H1 (cell line): ENCODE results near the gene PIAS2. TPM values are rescaled to one million over a fixed set of nuclear protein-coding genes. Genes with fewer than 3 reads are reported as not detected.

Experiments
- CTCF ChIA-PET: fragments of 300-600 bp; sonication (Branson Sonifier 250); formaldehyde crosslinking; loops from one replicate; lab custom pipeline; 2021; ENCODE audit not compliant: partially characterized antibody; lab: Charles Lee
- POLR2A ChIA-PET: fragments of 300-600 bp; sonication (Branson Sonifier 250); formaldehyde crosslinking; loops from one replicate; lab custom pipeline; 2021; ENCODE audit warnings: inconsistent platforms; ENCODE audit not compliant: partially characterized antibody; lab: Charles Lee
- DNase-seq, 2 experiments: peaks; one replicate each; pipeline versions ENCODE4 v3.0.0 to v3.0.0-alpha.2; 2010 to 2022; ENCODE audit warnings: low spot score in 2 of 2, low read depth in 1 of 2, mixed read lengths in 1 of 2
- FAIRE-seq: peaks from 2 replicates; lab custom pipeline; 2011; peaks lifted over from hg19 to GRCh38; lab: Jason Lieb, UNC
- H2AFZ ChIP-seq: 2 replicates; pipeline ENCODE4 v1.8.1; 2012; ENCODE audit warnings: low read length, inconsistent platforms
- H2AK5ac ChIP-seq: 2 replicates; pipeline ENCODE4 v1.6.1; 2013; ENCODE audit warnings: low read depth, low read length
- H2BK120ac ChIP-seq: replicated peaks from 2 replicates; pipeline ENCODE3; 2013; ENCODE audit warnings: low read depth, low read length, inconsistent platforms
- H2BK12ac ChIP-seq: 2 replicates; pipeline ENCODE4 v1.6.1; 2013; ENCODE audit warnings: low read depth, low read length
- H2BK15ac ChIP-seq: 2 replicates; pipeline ENCODE4 v1.6.1; 2013; ENCODE audit warnings: low read length
- H2BK20ac ChIP-seq: 2 replicates; pipeline ENCODE4 v1.6.1; 2013; ENCODE audit warnings: low read length
- H2BK5ac ChIP-seq: 2 replicates; pipeline ENCODE4 v1.6.1; 2013; ENCODE audit warnings: low read depth, low read length
- H3K14ac ChIP-seq: 2 replicates; pipeline ENCODE4 v1.6.1; 2013; ENCODE audit warnings: inconsistent platforms; ENCODE audit not compliant: insufficient read length
- H3K18ac ChIP-seq: 2 replicates; pipeline ENCODE4 v1.6.1; 2013; ENCODE audit warnings: low read length; ENCODE audit errors: extremely low read depth
- H3K23ac ChIP-seq: 2 replicates; pipeline ENCODE4 v1.6.1; 2013; ENCODE audit warnings: inconsistent platforms; ENCODE audit not compliant: insufficient read length
- H3K23me2 ChIP-seq: 2 replicates; pipeline ENCODE4 v1.6.1; 2013; ENCODE audit warnings: low read depth, low read length
- H3K27ac ChIP-seq: 2 replicates; pipeline ENCODE4 v1.6.1; 2011; ENCODE audit warnings: low read depth, low read length, inconsistent platforms
- H3K27me3 ChIP-seq, 4 experiments: replicated peaks in 1 of 4; 1 replicate in 1 of 4; 2 replicates in 3 of 4; pipeline versions ENCODE4 v1.6.1 to v1.8.1; 2011 to 2013; ENCODE audit warnings: low read length in 3 of 4, mild to moderate bottlenecking in 3 of 4, inconsistent platforms in 2 of 4, mixed read lengths in 2 of 4, moderate library complexity in 1 of 4; ENCODE audit not compliant: control insufficient read depth in 3 of 4, insufficient read depth in 3 of 4; ENCODE audit errors: extremely low read depth in 1 of 4
- H3K36me3 ChIP-seq, 4 experiments: 2 replicates each; pipeline versions ENCODE4 v1.6.1 to v1.8.1; 2011 to 2013; ENCODE audit warnings: mild to moderate bottlenecking in 4 of 4, low read length in 3 of 4, moderate library complexity in 2 of 4, control low read depth in 1 of 4, inconsistent platforms in 1 of 4; ENCODE audit not compliant: insufficient read depth in 4 of 4, control insufficient read depth in 2 of 4
- H3K4ac ChIP-seq: replicated peaks from 2 replicates; pipeline ENCODE3; 2013; ENCODE audit warnings: low read length, low read depth, mixed read lengths, inconsistent platforms; ENCODE audit not compliant: insufficient read length
- H3K4me1 ChIP-seq, 4 experiments: replicated peaks in 1 of 4; 1 replicate in 1 of 4; 2 replicates in 3 of 4; pipeline versions ENCODE4 v1.6.1 to v1.8.1; 2011 to 2013; ENCODE audit warnings: low read length in 3 of 4, inconsistent platforms in 2 of 4, mixed read lengths in 1 of 4; ENCODE audit not compliant: insufficient read depth in 4 of 4, control insufficient read depth in 3 of 4
- H3K4me2 ChIP-seq, 2 experiments: 2 replicates each; pipeline versions ENCODE4 v1.6.1 to v1.8.1; 2011 to 2013; ENCODE audit warnings: low read depth in 2 of 2, low read length in 2 of 2, control low read depth in 1 of 2, inconsistent platforms in 1 of 2, mild to moderate bottlenecking in 1 of 2; ENCODE audit not compliant: insufficient read depth in 1 of 2
- H3K4me3 ChIP-seq, 4 experiments: fragments of 200-600, 300-600 bp in 1 of 4; sonication (generic), shearing (Covaris generic), sonication (Bioruptor Twin) in 1 of 4; 2 replicates each; pipeline versions ENCODE4 v1.5.1 to v1.8.1; 2011 to 2016; ENCODE audit warnings: low read length in 4 of 4, low read depth in 3 of 4, control low read depth in 2 of 4, inconsistent platforms in 2 of 4, mild to moderate bottlenecking in 2 of 4, mixed read lengths in 1 of 4, moderate library complexity in 1 of 4; ENCODE audit not compliant: insufficient read depth in 2 of 4; ENCODE audit errors: extremely low read depth in 1 of 4
- H3K56ac ChIP-seq: replicated peaks from 2 replicates; pipeline ENCODE3; 2013; ENCODE audit warnings: low read depth, mild to moderate bottlenecking, mixed read lengths, low read length, inconsistent platforms; ENCODE audit not compliant: insufficient read length
- H3K79me1 ChIP-seq: 2 replicates; pipeline ENCODE4 v1.6.1; 2013; ENCODE audit warnings: low read depth, low read length, control low read depth
- H3K79me2 ChIP-seq, 2 experiments: 2 replicates each; pipeline versions ENCODE4 v1.6.1 to v1.8.1; 2012 to 2013; ENCODE audit warnings: low read length in 2 of 2, mild to moderate bottlenecking in 2 of 2, inconsistent platforms in 1 of 2; ENCODE audit not compliant: insufficient read depth in 2 of 2, control insufficient read depth in 1 of 2
- H3K9ac ChIP-seq, 4 experiments: replicated peaks in 1 of 4; 1 replicate in 1 of 4; 2 replicates in 3 of 4; pipeline versions ENCODE4 v1.6.1 to v1.8.1; 2011 to 2013; ENCODE audit warnings: low read depth in 3 of 4, low read length in 3 of 4, control low read depth in 2 of 4, mild to moderate bottlenecking in 2 of 4, moderate library complexity in 2 of 4, inconsistent platforms in 1 of 4; ENCODE audit errors: extremely low read depth in 1 of 4
- H3K9me3 ChIP-seq, 2 experiments: 2 replicates each; pipeline versions ENCODE4 v1.6.1 to v1.8.1; 2012 to 2013; ENCODE audit warnings: mild to moderate bottlenecking in 2 of 2, moderate library complexity in 2 of 2, control low read depth in 1 of 2, inconsistent platforms in 1 of 2, low read depth in 1 of 2, low read length in 1 of 2, mixed read lengths in 1 of 2; ENCODE audit not compliant: insufficient read depth in 2 of 2
- H4K20me1 ChIP-seq, 2 experiments: replicated peaks in 1 of 2; 2 replicates each; pipeline versions ENCODE3 to v1.8.1; 2011 to 2013; ENCODE audit warnings: inconsistent platforms in 2 of 2, low read length in 2 of 2, mild to moderate bottlenecking in 1 of 2; ENCODE audit not compliant: insufficient read depth in 2 of 2, control insufficient read depth in 1 of 2
- H4K5ac ChIP-seq: 2 replicates; pipeline ENCODE4 v1.6.1; 2013; ENCODE audit warnings: low read length, low read depth, mixed read lengths, inconsistent platforms; ENCODE audit not compliant: insufficient read length
- H4K8ac ChIP-seq: 2 replicates; pipeline ENCODE4 v1.8.0; 2013; ENCODE audit warnings: mild to moderate bottlenecking, moderate library complexity, low read length, inconsistent platforms; ENCODE audit not compliant: insufficient read depth; ENCODE audit errors: extremely low read depth
- H4K91ac ChIP-seq: replicated peaks from 2 replicates; pipeline ENCODE3; 2013; ENCODE audit warnings: low read length, mixed read lengths, inconsistent platforms; ENCODE audit not compliant: insufficient read length
- BACH1 ChIP-seq: IDR thresholded peaks from 2 replicates; pipeline ENCODE4 v1.6.1; 2012; ENCODE audit warnings: low read length, improper control_type of control experiment
- BRCA1 ChIP-seq: IDR thresholded peaks from 2 replicates; pipeline ENCODE4 v1.6.1; 2012; ENCODE audit warnings: low read depth, low read length, improper control_type of control experiment
- CBX5 ChIP-seq: fragments of 300-800, 300-1000 bp; sonication (generic); IDR thresholded peaks from 2 replicates; pipeline ENCODE4 v1.7.1; 2016; ENCODE audit warnings: antibody characterized with exemption, low read length, low read depth
- GABPA ChIP-seq: IDR thresholded peaks from 2 replicates; pipeline ENCODE4 v1.6.1; 2011; ENCODE audit warnings: mild to moderate bottlenecking, low read length, moderate library complexity, borderline replicate concordance; ENCODE audit not compliant: insufficient read depth
- KDM1A ChIP-seq: fragments of 200-600, 300-600 bp; sonication (generic); IDR thresholded peaks from 2 replicates; pipeline ENCODE4 v1.7.1; 2016; ENCODE audit warnings: mild to moderate bottlenecking, low read length, borderline replicate concordance
- NRF1 ChIP-seq: IDR thresholded peaks from 2 replicates; pipeline ENCODE4 v1.6.1; 2011; ENCODE audit warnings: mild to moderate bottlenecking, low read depth, low read length, improper control_type of control experiment
- POLR2AphosphoS5 ChIP-seq: IDR thresholded peaks from 2 replicates; pipeline ENCODE4 v1.6.1; 2011; ENCODE audit warnings: low read depth, low read length
- SAP30 ChIP-seq: fragments of 300-600 bp; sonication (generic); IDR thresholded peaks from 2 replicates; pipeline ENCODE4 v1.7.1; 2012; ENCODE audit warnings: low read length, moderate library complexity, mild to moderate bottlenecking, inconsistent platforms; ENCODE audit not compliant: insufficient read depth, insufficient replicate concordance
- SP4 ChIP-seq: IDR thresholded peaks from 2 replicates; pipeline ENCODE4 v1.6.1; 2012; ENCODE audit warnings: low read length, inconsistent platforms
- WGBS, 2 experiments: shearing (Covaris generic) in 1 of 2; methylation state at CpG; one replicate each; pipeline versions ENCODE4 v1.1.6 to v1.1.7; 2013 to 2015; ENCODE audit warnings: low lambda C conversion rate in 2 of 2, mixed read lengths in 2 of 2, inconsistent platforms in 1 of 2, low coverage in 1 of 2, missing lambda C conversion rate in 1 of 2; ENCODE audit not compliant: insufficient replicate concordance in 2 of 2, insufficient coverage in 1 of 2, insufficient read length in 1 of 2; ENCODE audit errors: extremely low coverage in 1 of 2, missing lambda C conversion rate in 1 of 2; 5-methylcytosine and 5-hydroxymethylcytosine counted together
- polyA plus RNA-seq, 7 experiments: library from polyadenylated mRNA; depleted of rRNA in 3 of 7; stranded (reverse) in 5 of 7; unstranded in 2 of 7; fragments of >200 nt in 5 of 7; fragments of 200-250 nt in 2 of 7; gene quantifications; 1 replicate in 5 of 7; 2 replicates in 1 of 7; 4 replicates in 1 of 7; pipeline versions ENCODE4 v1.2.1 to v1.2.3, GENCODE V29; 2011 to 2013; ENCODE audit warnings: missing spikeins in 2 of 7, mixed read lengths in 2 of 7
- total RNA-seq: library from RNA; stranded (reverse); fragmentation: NEBNext Ultra II Directional; extraction: Animal tissue kit (Norgen Biotek cat#: 25700); gene quantifications from 2 replicates; pipeline ENCODE4 v1.2.1, GENCODE V29; 2021

PIAS2 gene
- total and polyA plus RNA-seq, 2 of the 8 experiments (the other 6 are each of a cell fraction or from before 2014, with no cell fraction given), result 20.1 to 53.9 TPM

- Histone ChIP-seq H3K79me1 (no peaks in the 10 kb centered on the region), H2BK12ac (no peak overlapping the region), H4K91ac (no peak overlapping the region), H2BK120ac (no peak overlapping the region), H3K56ac (no peak overlapping the region), H3K23me2 (peaks cover 9% of the 10 kb centered on the region; the same call in 1 of the 2 replicates), H3K14ac (no peak overlapping the region), H3K36me3 (no peaks in the 10 kb centered on the region), H3K79me2 (no peaks in the 10 kb centered on the region), H3K9me3 (no peaks in the 10 kb centered on the region), H3K18ac (no peak overlapping the region), H2AFZ (no peak overlapping the region), H4K8ac (no peak overlapping the region), H3K4ac (no peak overlapping the region), H2BK5ac (no peak overlapping the region), H4K20me1 (no peaks in the 10 kb centered on the region), H3K9ac (no peak overlapping the region), H2BK20ac (no peak overlapping the region), H3K27ac (no peak overlapping the region), H2AK5ac (no peak overlapping the region), H3K27me3 (peaks cover 17 to 40% (median 32%) of the 10 kb centered on the region in 4 experiments), H3K4me3 (no peak overlapping the region), H2BK15ac (no peak overlapping the region), H3K4me1 (peaks cover 0 to 7% (median 5%) of the 10 kb centered on the region in 4 experiments; a peak in 3 of 7 replicates), H4K5ac (no peak overlapping the region), H3K4me2 (no peak overlapping the region), H3K23ac (no peak overlapping the region)
- FAIRE-seq (no peak), DNase-seq (no peak)
- POLR2A ChIA-PET, result interaction anchor here (2.3 kb wide), 1 partner anchor 11 kb away, joined by 9 read pairs; no protein-coding TSS in a partner anchor
- TF ChIP-seq SAP30 (no peak), GABPA (no peak), KDM1A (no peak), CBX5 (no peak), POLR2AphosphoS5 (no peak), BRCA1 (no peak), SP4 (no peak), NRF1 (no peak), BACH1 (no peak)
- 81% methylated on average over 2 of the region's 2 CpGs; no CpG with 5 or more reads in 1 of the 2 experiments for WGBS, 2 experiments
- CTCF ChIA-PET, result interaction anchor here (1.0 to 2.2 kb wide), 3 partner anchors 9 to 27 kb away, joined by 3 to 6 read pairs (median 3); no protein-coding TSS in a partner anchor
Observed at GRCh38 chr18:46761059-46761769, 156.1 kb downstream of the PIAS2 start.
